Astrocyte (in vitro differentiated cells and primary cell): ENCODE results near the gene MOB3B.

Source experiments
- CTCF ChIP-seq: IDR thresholded peaks from 2 replicates; pipeline ENCODE4 v1.5.1; 2011; ENCODE audit warnings: low read depth, mild to moderate bottlenecking, inconsistent platforms, low read length, moderate library complexity; ENCODE audit not compliant: insufficient read depth
- EZH2 ChIP-seq: IDR thresholded peaks from 2 replicates; pipeline ENCODE4 v1.6.1; 2012; ENCODE audit warnings: mild to moderate bottlenecking, low read length, inconsistent platforms; ENCODE audit not compliant: insufficient read depth

- no peak for TF ChIP-seq CTCF
- TF ChIP-seq EZH2, result no peak
These were observed 133.1 kb downstream of the MOB3B start for GRCh38 chr9:27396495-27396894.
